Heart left ventricle (tissue), 16 donors: Measurements from ENCODE around the gene SERP1. TPM values are rescaled to one million over a fixed set of nuclear protein-coding genes. Genes with fewer than 3 reads are reported as not detected.

Experiments
- ATAC-seq, 4 donors: fragments of 200-7000 bp; cut with Tn5 transposase; one replicate each; pipeline ENCODE4 v1.9.1; 2020 to 2022; ENCODE audit warnings: moderate library complexity in 4 of 4, mild to moderate bottlenecking in 3 of 4, moderate number of reproducible peaks in 1 of 4
- DNase-seq, 5 donors: peaks; one replicate each; pipeline ENCODE4 v3.0.0-alpha.2; 2020
- H3K27ac ChIP-seq, 12 donors: fragments of 200-600 bp; sonication (generic) in 4 of 12; one replicate each; pipeline versions ENCODE4 v1.5.0 to v1.8.0; 2016 to 2022; ENCODE audit warnings: mild to moderate bottlenecking in 2 of 12
- H3K27me3 ChIP-seq, 9 donors: fragments of 200-600 bp; sonication (generic) in 2 of 9; one replicate each; pipeline versions ENCODE4 v1.5.1 to v1.8.0; 2016 to 2022; ENCODE audit warnings: mild to moderate bottlenecking in 3 of 9
- H3K36me3 ChIP-seq, 9 donors: fragments of 200-600 bp; sonication (generic) in 2 of 9; one replicate each; pipeline versions ENCODE4 v1.5.0 to v1.8.0; 2018 to 2022; ENCODE audit warnings: mild to moderate bottlenecking in 2 of 9
- H3K4me1 ChIP-seq, 12 donors: fragments of 200-600 bp; sonication (generic) in 4 of 12; one replicate each; pipeline versions ENCODE4 v1.5.0 to v1.8.0; 2016 to 2022; ENCODE audit warnings: mild to moderate bottlenecking in 3 of 12
- H3K4me3 ChIP-seq, 12 donors: fragments of 200-600 bp; sonication (generic) in 4 of 12; one replicate each; pipeline versions ENCODE4 v1.5.0 to v1.8.0; 2017 to 2022; ENCODE audit warnings: mild to moderate bottlenecking in 9 of 12, moderate library complexity in 4 of 12
- H3K9me3 ChIP-seq, 12 donors: fragments of 200-600 bp; sonication (generic) in 4 of 12; one replicate each; pipeline versions ENCODE4 v1.5.0 to v1.8.0; 2016 to 2022; ENCODE audit warnings: mild to moderate bottlenecking in 1 of 12
- CTCF ChIP-seq, 12 donors: fragments of 200-600 bp; sonication (generic) in 4 of 12; IDR thresholded peaks; one replicate each; pipeline versions ENCODE4 v1.5.0 to v1.8.0; 2018 to 2022; ENCODE audit warnings: antibody characterized with exemption in 12 of 12, mild to moderate bottlenecking in 5 of 12
- POLR2A ChIP-seq, 2 donors: fragments of 450-650 bp; IDR thresholded peaks; one replicate each; pipeline ENCODE4 v1.6.1; 2017; ENCODE audit warnings: antibody characterized with exemption in 2 of 2, mild to moderate bottlenecking in 2 of 2, moderate library complexity in 2 of 2
- WGBS, 4 donors: extraction: QIAGEN DNeasy Blood & Tissue Kit in 2 of 4; methylation state at CpG; one replicate each; pipeline versions ENCODE4 v1.1.5 to v1.1.7; 2013 to 2018; 5-methylcytosine and 5-hydroxymethylcytosine counted together
- intact Hi-C, 10 donors: fragments of 100-400 bp; cut with DNase I; formaldehyde crosslinking; loops; one replicate each; pipeline versions ENCODE4 v1.11.1 to v1.14.2; 2022
- polyA plus RNA-seq, 2 donors: library from polyadenylated mRNA; stranded (reverse); fragments of 200-250 nt; gene quantifications; one replicate each; pipeline ENCODE4 v1.2.3, GENCODE V29; 2013
- total RNA-seq, 9 donors: library from RNA; depleted of rRNA in 2 of 9; stranded (reverse); fragments of >200 nt in 2 of 9; fragmentation: NEBNext Ultra II Directional in 3 of 9; extraction: Animal tissue kit (Norgen Biotek cat#: 25700) in 3 of 9; gene quantifications; one replicate each; pipeline versions ENCODE4 v1.1.0 to v1.2.4, GENCODE V29; 2016 to 2023
- donor health status: ischemic (EF 13 %, LVEDD 7.1; RV severe dilation, severe dysfunction).
- donor health status: healthy with polysubstance abuse.
- donor health status: DM: no; HTN: yes; CAD: no.
- donor health status: DM: no; HTN: no; CAD: no.
- donor health status: ischemic (EF 25% LVEDD 6.9; RV normal size, moderate dysfunction).
- donor health status: ischemic (EF 25% LVEDD 5.7; RV mildly dilated, moderate dysfunction).
- donor health status: healthy.
- donor health status: DM: yes; HTN: yes; CAD: no.
- donor health status: ischemic (EF 35%, LVEDD 5.7; RV mildly dilated, moderate dysfunction).
- donor health status: nonischemic (EF 11% LVEDD 7.7; RV severe dilation, severe dysfunction).
- donor health status: DM: yes; HTN: yes; CAD: no.
- donor health status: PGD.
- donor health status: ischemic (EF 29% LVEDD 5.4; RV normal size, mild dysfunction).
- donor health status: nonischemic (EF 23%, LVEDD 6.1; RV moderate dilation, normal function).

SERP1 gene
- total and polyA plus RNA-seq, 11 donors = 14.8 to 86.9 (median 26.3) TPM

- Histone ChIP-seq H3K36me3 (peaks cover under 1 to 33% (median 26%) of the 10 kb centered on the region in 9 donors), H3K4me1 (peaks cover 0 to 22% (median 0%) of the 10 kb centered on the region in 12 donors), H3K9me3 (no peaks in the 10 kb centered on the region), H3K27ac (peak overlapping the region in 10 of 12 donors; percentile 6 to 67 (median 50)), H3K27me3 (no peaks in the 10 kb centered on the region), H3K4me3 (no peak overlapping the region)
- TF ChIP-seq CTCF (IDR thresholded peaks at IDR 0.05) (no peak), POLR2A (IDR thresholded peaks at IDR 0.05) (no peak)
- intact Hi-C loops = no loop called here
- 36 to 47% (median 41%) methylated on average over 9 of the region's 9 CpGs for WGBS, 4 donors
- DNase-seq (peak; percentile 28 to 76 (median 56)), ATAC-seq (peak; percentile 92 to 96 (median 94))
These were observed 41.9 kb upstream of the SERP1 start for GRCh38 chr3:150588027-150588830.

DNA sequence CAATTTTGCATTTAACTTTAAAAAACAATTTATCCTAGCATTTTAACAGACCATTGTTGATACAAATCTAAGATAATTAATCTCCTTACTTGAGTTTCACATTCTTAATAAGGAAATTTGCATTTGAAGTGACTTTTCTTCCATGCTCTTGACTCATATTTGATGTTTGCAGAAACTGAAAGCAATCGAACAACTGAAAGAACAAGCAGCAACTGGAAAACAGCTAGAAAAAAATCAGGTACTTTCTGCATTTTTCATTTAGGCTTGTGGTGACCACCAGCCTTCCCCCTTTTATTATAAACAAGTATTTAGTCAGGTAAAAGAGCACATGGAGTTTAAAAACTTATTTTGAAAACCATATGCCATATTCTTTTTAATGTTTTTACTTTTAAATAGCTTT, 36.7 kb upstream of the SERP1 start:
- no peak overlapping the region for H3K27ac ChIP-seq
- H3K27me3 ChIP-seq = no peaks in the 10 kb centered on the region
- TF ChIP-seq POLR2A (IDR thresholded peaks at IDR 0.05) (no peak), CTCF (IDR thresholded peaks at IDR 0.05) (no peak)
- no peak overlapping the region for H3K4me3 ChIP-seq
- 90 to 95% (median 90%) methylated on average over 1 of the region's 1 CpG for WGBS, 4 donors
- DNase-seq = no peak
- intact Hi-C loops = no loop called here
- no peaks in the 10 kb centered on the region for H3K9me3 ChIP-seq
- peaks cover 0 to 9% (median 0%) of the 10 kb centered on the region in 12 donors for H3K4me1 ChIP-seq
- no peak for ATAC-seq
- peaks cover 2 to 82% (median 60%) of the 10 kb centered on the region in 9 donors for H3K36me3 ChIP-seq

DNA sequence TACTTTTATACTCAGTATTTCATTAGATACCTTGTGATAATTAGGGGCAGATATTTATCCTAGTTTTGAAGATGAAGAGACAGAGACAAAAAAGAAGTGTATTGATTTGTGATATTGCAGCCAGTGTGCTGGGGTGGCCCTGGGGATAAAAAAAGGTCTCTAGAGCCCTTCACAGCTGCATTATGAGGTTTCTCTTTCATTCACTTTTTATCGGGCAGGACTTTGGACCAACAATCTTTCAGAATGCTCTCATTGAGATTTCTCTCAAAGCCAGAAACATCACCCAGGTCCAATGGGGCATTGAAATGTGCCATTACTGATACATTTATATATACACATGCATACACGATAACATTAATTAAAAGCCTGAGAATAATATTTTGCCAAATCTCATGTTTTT, 36.3 kb upstream of the SERP1 start:
- DNase-seq (no peak), ATAC-seq (no peak)
- 86 to 94% (median 90%) methylated on average over 2 of the region's 2 CpGs for WGBS, 4 donors
- Histone ChIP-seq H3K27ac (no peak overlapping the region), H3K4me1 (peaks cover 0 to 12% (median 1%) of the 10 kb centered on the region in 12 donors), H3K4me3 (no peak overlapping the region), H3K9me3 (no peaks in the 10 kb centered on the region), H3K36me3 (peaks cover 2 to 86% (median 64%) of the 10 kb centered on the region in 9 donors), H3K27me3 (no peaks in the 10 kb centered on the region)
- intact Hi-C loops = no loop called here
- TF ChIP-seq CTCF (IDR thresholded peaks at IDR 0.05) (no peak), POLR2A (IDR thresholded peaks at IDR 0.05) (no peak)

DNA sequence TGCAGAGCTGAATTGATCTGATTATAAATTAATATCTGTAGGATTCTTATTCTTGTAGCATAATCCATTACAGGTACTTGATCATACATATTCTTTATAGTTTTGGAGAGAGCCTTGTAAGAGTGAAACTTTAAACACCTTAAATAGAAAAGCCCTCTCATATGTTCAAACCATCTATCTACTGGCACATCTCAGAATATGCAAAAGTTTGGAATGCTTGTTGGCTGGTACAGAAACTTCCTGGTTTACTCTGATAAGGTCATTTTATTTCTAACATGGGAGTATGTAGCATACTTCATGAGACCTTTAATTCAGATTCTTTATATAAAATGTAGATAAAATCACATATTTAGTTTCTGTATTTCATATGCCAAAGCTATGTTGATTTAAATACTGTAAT, 34.9 kb upstream of the SERP1 start:
- ATAC-seq (no peak), DNase-seq (no peak)
- TF ChIP-seq CTCF (IDR thresholded peaks at IDR 0.05) = no peak
- no peak for TF ChIP-seq POLR2A (IDR thresholded peaks at IDR 0.05)
- Histone ChIP-seq H3K4me1 (peaks cover 0 to 5% (median 0%) of the 10 kb centered on the region in 12 donors), H3K27ac (no peak overlapping the region), H3K36me3 (peaks cover 2 to 96% (median 78%) of the 10 kb centered on the region in 9 donors), H3K4me3 (no peak overlapping the region), H3K27me3 (no peaks in the 10 kb centered on the region), H3K9me3 (no peaks in the 10 kb centered on the region)
- intact Hi-C loops = no loop called here
